Thoracic aorta (tissue), 2 donors: ENCODE measurements around the gene PPRC1. TPM values are rescaled to one million over a fixed set of nuclear protein-coding genes. Genes with fewer than 3 reads are reported as not detected.

Experiments
- ATAC-seq: fragments of 150-250 bp; one replicate; pipeline ENCODE4 v1.8.0; 2017; ENCODE audit warnings: low read depth; ENCODE audit not compliant: insufficient number of reproducible peaks, low FRiP score
- DNase-seq: peaks from one replicate; pipeline ENCODE4 v3.0.0-alpha.2; 2020; ENCODE audit warnings: low spot score
- H3K27ac ChIP-seq, 2 donors: fragments of 200-600 bp; sonication (generic); 1 replicate in 1 of 2; 2 replicates in 1 of 2; pipeline ENCODE4 v1.5.1; 2016; ENCODE audit warnings: mild to moderate bottlenecking in 2 of 2, moderate library complexity in 2 of 2
- H3K27me3 ChIP-seq: fragments of 200-600 bp; sonication (generic); replicated peaks from 2 replicates; pipeline ENCODE4 v1.6.0; 2016; ENCODE audit warnings: mild to moderate bottlenecking; ENCODE audit not compliant: insufficient read depth
- H3K36me3 ChIP-seq: fragments of 200-600 bp; sonication (generic); one replicate; pipeline ENCODE4 v1.5.1; 2016
- H3K4me1 ChIP-seq, 2 donors: fragments of 200-600 bp; sonication (generic); 1 replicate in 1 of 2; 2 replicates in 1 of 2; pipeline versions ENCODE4 v1.5.1 to v1.6.0; 2016; ENCODE audit warnings: low read depth in 2 of 2, mild to moderate bottlenecking in 1 of 2; ENCODE audit not compliant: control insufficient read depth in 1 of 2
- H3K4me3 ChIP-seq: fragments of 200-600 bp; sonication (generic); 2 replicates; pipeline ENCODE4 v1.5.1; 2016; ENCODE audit warnings: mild to moderate bottlenecking
- H3K9me3 ChIP-seq: fragments of 200-600 bp; sonication (generic); 2 replicates; pipeline ENCODE4 v1.5.1; 2016
- CTCF ChIP-seq: fragments of 200-600 bp; sonication (generic); IDR thresholded peaks from one replicate; pipeline ENCODE4 v1.5.1; 2019; ENCODE audit warnings: antibody characterized with exemption
- total RNA-seq, 2 donors: library from RNA; depleted of rRNA; stranded (reverse); fragments of >200 nt; gene quantifications; one replicate each; pipeline versions ENCODE4 v1.1.0 to v1.2.3, GENCODE V29; 2016

PPRC1 gene
- total RNA-seq, 2 donors from 2014 or later, result 18.0 to 56.4 TPM

DNA sequence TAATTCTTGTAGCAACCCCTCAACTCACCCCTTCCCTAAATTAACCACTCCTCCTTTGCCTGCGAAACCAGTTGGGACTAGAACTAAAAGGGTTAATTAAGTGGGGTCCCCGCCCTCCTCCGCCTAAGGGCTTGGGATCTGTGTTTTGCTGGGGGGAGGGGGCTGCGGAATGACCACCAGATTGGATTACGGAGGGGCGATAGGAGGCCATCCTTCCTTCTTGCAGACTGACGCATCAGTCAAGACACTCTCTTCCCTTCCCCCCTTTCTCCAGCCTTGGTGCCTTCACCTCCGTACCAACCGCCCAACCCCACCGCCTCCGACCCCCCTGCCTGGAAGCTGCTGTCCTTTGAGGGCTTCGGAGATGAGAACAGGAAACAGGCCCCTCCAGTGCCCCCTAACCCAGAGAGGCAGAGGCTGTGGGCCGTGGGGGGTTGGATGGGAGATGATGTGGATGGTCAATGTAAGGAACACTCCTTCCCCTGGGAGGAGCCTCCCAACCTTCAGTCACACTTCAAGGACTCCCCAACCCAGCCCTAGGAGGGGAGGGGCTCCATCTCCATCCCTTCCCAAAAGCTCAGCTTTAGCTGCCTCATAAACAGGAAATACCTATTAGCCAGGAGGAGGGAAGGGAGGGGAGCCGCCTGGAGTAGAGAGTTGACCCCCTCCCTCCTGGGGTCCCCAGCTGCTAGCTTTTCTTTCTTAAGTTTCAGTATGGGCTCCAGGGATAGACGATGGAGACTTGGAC is 11.7 kb upstream of the PPRC1 start:
- no peaks in the 10 kb centered on the region for H3K9me3 ChIP-seq
- TF ChIP-seq CTCF, result no peak
- peak overlapping the region; percentile 97 to 100 for H3K27ac ChIP-seq
- H3K27me3 ChIP-seq, result no peaks in the 10 kb centered on the region
- H3K4me1 ChIP-seq, result peaks cover 26 to 42% of the 10 kb centered on the region in 2 donors
- ATAC-seq (peak; percentile 34), DNase-seq (peak; percentile 43)
- H3K36me3 ChIP-seq, result no peaks in the 10 kb centered on the region
- H3K4me3 ChIP-seq, result peak overlapping the region; percentile 93

DNA sequence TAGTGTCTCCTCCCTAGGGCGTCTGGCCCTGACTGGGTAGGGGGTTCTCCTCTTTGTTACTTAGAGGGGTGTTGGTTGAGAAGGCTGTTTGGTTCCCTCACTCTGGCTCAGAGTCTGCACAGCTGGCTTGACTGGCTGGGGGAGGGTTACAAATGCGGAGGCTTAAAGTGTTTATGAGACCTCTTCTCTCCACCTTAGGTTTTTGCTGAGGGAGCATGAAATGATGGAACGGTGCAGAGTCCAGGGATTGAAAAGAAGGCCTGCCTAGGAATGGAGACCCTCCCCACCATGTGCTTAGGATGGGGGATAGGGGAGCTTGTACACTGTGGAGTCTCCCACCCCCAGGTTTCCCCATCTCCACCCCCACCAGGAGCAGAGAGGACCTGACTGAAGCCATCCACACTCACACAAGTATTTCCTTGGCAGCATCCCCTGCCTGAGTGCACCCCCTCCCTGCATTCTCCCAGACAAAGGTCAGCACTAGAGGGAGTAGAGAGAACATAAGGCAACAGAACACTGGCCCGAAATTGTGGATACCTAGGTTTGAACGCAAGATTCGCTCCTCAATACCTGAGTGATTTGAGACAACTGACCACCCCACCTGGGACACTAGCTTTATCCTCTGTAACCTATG is 11.0 kb upstream of the PPRC1 start:
- ATAC-seq, result no peak

GRCh38 chr10:102122450-102122849 is 10.4 kb upstream of the PPRC1 start:
- no peak for DNase-seq
- Histone ChIP-seq H3K27me3 (no peaks in the 10 kb centered on the region), H3K9me3 (no peaks in the 10 kb centered on the region), H3K36me3 (no peaks in the 10 kb centered on the region), H3K4me1 (peaks cover 20 to 29% of the 10 kb centered on the region in 2 donors), H3K27ac (peak overlapping the region; percentile 97 to 100), H3K4me3 (no peak overlapping the region)
- TF ChIP-seq CTCF, result no peak
- ATAC-seq, result no peak

More for the DNA sequence above, 11.0 kb upstream of the PPRC1 start:
- peak; percentile 9 for TF ChIP-seq CTCF
- H3K36me3 ChIP-seq, result no peaks in the 10 kb centered on the region
- no peaks in the 10 kb centered on the region for H3K27me3 ChIP-seq
- DNase-seq, result no peak
- no peaks in the 10 kb centered on the region for H3K9me3 ChIP-seq
- peak overlapping the region; percentile 97 to 100 for H3K27ac ChIP-seq
- H3K4me1 ChIP-seq, result peaks cover 25 to 35% of the 10 kb centered on the region in 2 donors
- H3K4me3 ChIP-seq, result peak overlapping the region; percentile 93

DNA sequence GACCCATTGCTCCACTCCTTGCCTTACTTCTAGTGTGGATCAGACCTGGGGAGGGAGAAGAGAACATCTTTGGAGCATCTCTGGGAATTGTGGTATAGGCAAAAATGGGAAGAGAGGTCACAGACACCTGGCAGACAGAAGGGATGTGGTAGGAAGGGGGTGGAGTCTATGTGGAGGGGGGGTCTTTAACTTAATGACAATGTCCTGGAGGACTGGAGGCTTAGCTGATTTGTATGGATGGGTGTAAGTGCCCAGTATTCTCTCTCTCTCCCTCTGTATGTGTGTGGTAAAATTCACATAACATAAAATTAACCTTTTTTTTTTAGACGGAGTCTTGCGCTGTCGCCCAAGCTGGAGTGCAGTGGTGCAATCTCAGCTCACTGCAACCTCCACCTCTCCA is 9.6 kb upstream of the PPRC1 start:
- H3K27ac ChIP-seq, result no peak overlapping the region

More for the DNA sequence above, 9.6 kb upstream of the PPRC1 start:
- peaks cover 13 to 21% of the 10 kb centered on the region in 2 donors for H3K4me1 ChIP-seq
- H3K36me3 ChIP-seq, result no peaks in the 10 kb centered on the region
- H3K9me3 ChIP-seq, result no peaks in the 10 kb centered on the region
- no peaks in the 10 kb centered on the region for H3K27me3 ChIP-seq
- DNase-seq (no peak), ATAC-seq (no peak)
- no peak for TF ChIP-seq CTCF
- H3K4me3 ChIP-seq, result no peak overlapping the region
